Urinary bladder (tissue), 4 donors: ENCODE measurements around the gene SUFU. TPM values are rescaled to one million over a fixed set of nuclear protein-coding genes. Genes with fewer than 3 reads are reported as not detected.

ENCODE experiments used
- DNase-seq: peaks from one replicate; pipeline ENCODE4 v3.0.0-alpha.2; 2015; ENCODE audit errors: extremely low spot score
- H3K27ac ChIP-seq: one replicate; pipeline ENCODE4 v1.5.1; 2013; ENCODE audit warnings: low read depth, mild to moderate bottlenecking, moderate library complexity
- H3K36me3 ChIP-seq: one replicate; pipeline ENCODE4 v1.6.1; 2013; ENCODE audit warnings: mild to moderate bottlenecking, moderate library complexity; ENCODE audit not compliant: insufficient read depth
- H3K4me1 ChIP-seq: one replicate; pipeline ENCODE4 v1.6.1; 2013; ENCODE audit warnings: mild to moderate bottlenecking, moderate library complexity; ENCODE audit not compliant: insufficient read depth
- H3K4me3 ChIP-seq: one replicate; pipeline ENCODE4 v1.5.1; 2013; ENCODE audit warnings: low read depth, low read length
- WGBS: extraction: QIAGEN DNeasy Blood & Tissue Kit; methylation state at CpG from one replicate; pipeline ENCODE4 v1.1.7; 2013; 5-methylcytosine and 5-hydroxymethylcytosine counted together
- polyA plus RNA-seq: library from polyadenylated mRNA; stranded (reverse); fragments of 200-250 nt; gene quantifications from one replicate; pipeline ENCODE4 v1.2.3, GENCODE V29; 2013
- total RNA-seq: library from RNA; depleted of rRNA; stranded (reverse); fragments of >200 nt; gene quantifications from one replicate; pipeline ENCODE4 v1.2.3, GENCODE V29; 2014
- donor health status: healthy with polysubstance abuse.
- donor health status: healthy.

Gene SUFU
- total and polyA plus RNA-seq, 2 donors, result 8.1 to 11.2 TPM

- Histone ChIP-seq H3K27ac (no peak overlapping the region), H3K4me1 (no peaks in the 10 kb centered on the region), H3K36me3 (no peaks in the 10 kb centered on the region), H3K4me3 (no peak overlapping the region)
- DNase-seq, result no peak
- WGBS, result 66% methylated on average over 9 of the region's 9 CpGs
These were observed 35.1 kb upstream of the SUFU start for GRCh38 chr10:102468683-102469082.

- no peaks in the 10 kb centered on the region for H3K36me3 ChIP-seq
- no peaks in the 10 kb centered on the region for H3K4me1 ChIP-seq
- no peak overlapping the region for H3K27ac ChIP-seq
- 90% methylated on average over 36 of the region's 36 CpGs for WGBS
- H3K4me3 ChIP-seq, result no peak overlapping the region
- no peak for DNase-seq
These were observed 32.9 kb upstream of the SUFU start for GRCh38 chr10:102470579-102471546.

DNA sequence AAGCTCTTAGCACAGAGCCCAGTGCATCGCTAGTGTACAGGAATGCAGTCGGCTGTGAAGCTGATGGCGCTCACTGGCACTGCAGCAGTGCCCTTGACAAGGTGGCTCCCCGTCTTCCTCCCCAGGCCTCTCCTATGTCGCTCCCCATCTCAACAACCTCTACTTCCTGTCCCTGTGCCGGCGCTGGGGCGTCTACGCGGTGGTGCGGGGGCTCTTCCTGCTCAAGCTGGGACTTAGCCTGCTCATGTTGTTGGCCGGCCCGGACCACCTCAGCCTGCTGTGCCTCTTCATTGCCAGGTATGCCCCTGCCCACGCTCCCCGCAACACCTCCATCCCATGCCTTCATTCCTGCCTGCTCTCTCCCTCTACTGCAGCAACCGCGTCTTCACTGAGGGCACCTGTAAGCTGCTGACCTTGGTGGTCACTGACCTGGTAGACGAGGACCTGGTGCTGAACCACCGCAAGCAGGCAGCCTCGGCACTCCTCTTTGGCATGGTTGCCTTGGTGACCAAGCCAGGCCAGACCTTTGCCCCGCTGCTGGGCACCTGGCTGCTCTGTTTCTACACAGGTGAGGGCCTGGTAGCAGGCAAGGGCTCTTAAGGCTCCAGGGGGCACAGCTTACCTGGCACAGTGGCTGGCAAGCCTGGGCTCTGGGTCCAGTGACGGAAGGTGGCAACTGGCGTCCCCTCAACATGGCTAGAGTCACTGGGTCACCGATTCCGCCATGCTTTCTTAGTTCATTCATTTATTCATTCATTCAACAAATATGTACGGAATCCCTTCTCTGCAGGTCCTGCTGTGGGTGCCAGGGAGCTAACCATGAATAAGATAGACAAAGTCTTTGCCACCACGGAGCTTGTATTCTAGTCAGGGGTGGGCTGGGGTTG, 30.1 kb upstream of the SUFU start:
- no peaks in the 10 kb centered on the region for H3K36me3 ChIP-seq
- no peak overlapping the region for H3K27ac ChIP-seq
- no peaks in the 10 kb centered on the region for H3K4me1 ChIP-seq
- DNase-seq, result no peak
- WGBS, result 84% methylated on average over 27 of the region's 27 CpGs
- no peak overlapping the region for H3K4me3 ChIP-seq

DNA sequence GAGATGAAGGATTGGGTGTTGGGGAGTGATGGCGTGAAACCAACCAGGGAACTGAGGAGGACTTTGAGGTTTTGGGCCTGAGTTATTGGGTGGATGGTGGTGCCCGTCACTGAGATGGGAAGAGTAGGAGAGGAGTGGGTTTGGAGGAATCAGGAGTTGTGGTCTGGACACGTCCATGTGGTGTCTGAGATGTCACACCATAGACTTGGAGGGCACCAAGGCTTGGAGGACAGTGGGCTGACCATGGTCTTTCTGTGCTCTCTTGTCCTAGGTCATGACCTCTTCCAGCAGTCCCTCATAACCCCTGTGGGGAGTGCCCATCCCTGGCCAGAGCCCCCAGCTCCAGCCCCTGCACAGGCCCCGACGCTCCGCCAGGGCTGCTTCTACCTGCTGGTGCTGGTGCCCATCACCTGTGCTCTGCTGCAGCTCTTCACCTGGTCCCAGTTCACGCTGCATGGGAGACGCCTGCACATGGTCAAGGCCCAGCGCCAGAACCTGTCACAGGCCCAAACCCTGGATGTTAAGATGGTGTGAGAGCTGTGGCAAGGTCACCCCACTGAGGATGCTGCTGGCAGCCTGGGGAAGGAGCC, 28.2 kb upstream of the SUFU start:
- WGBS, result 86% methylated on average over 9 of the region's 9 CpGs
- Histone ChIP-seq H3K4me1 (no peaks in the 10 kb centered on the region), H3K27ac (no peak overlapping the region), H3K36me3 (no peaks in the 10 kb centered on the region), H3K4me3 (no peak overlapping the region)
- DNase-seq, result no peak

GRCh38 chr10:102476466-102477141, 27.2 kb upstream of the SUFU start:
- no peak overlapping the region for H3K27ac ChIP-seq
- no peaks in the 10 kb centered on the region for H3K4me1 ChIP-seq
- 62% methylated on average over 9 of the region's 9 CpGs for WGBS
- no peak for DNase-seq
- no peaks in the 10 kb centered on the region for H3K36me3 ChIP-seq
- H3K4me3 ChIP-seq, result no peak overlapping the region

DNA sequence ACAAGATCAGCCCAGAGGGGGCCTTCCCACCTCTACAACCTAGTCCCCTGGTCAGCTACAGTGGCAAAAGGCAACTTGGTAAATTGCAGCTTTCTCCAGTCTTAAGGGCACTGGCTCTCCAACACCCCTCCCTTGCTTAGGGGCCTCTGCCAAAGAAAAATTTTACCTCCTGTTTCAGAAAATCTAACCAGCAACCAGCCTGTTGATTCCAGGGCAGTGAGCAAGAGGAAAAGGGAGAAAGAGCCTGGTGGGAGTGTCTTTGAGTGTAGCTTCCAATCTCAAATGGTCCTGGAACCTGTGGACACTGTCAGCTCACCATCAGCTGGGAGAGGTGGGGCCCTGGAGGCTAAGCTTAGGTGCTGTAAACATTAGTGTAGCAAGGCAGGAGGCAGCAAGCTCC, 24.1 kb upstream of the SUFU start:
- Histone ChIP-seq H3K27ac (no peak overlapping the region), H3K4me3 (no peak overlapping the region), H3K36me3 (no peaks in the 10 kb centered on the region), H3K4me1 (no peaks in the 10 kb centered on the region)
- DNase-seq, result no peak

DNA sequence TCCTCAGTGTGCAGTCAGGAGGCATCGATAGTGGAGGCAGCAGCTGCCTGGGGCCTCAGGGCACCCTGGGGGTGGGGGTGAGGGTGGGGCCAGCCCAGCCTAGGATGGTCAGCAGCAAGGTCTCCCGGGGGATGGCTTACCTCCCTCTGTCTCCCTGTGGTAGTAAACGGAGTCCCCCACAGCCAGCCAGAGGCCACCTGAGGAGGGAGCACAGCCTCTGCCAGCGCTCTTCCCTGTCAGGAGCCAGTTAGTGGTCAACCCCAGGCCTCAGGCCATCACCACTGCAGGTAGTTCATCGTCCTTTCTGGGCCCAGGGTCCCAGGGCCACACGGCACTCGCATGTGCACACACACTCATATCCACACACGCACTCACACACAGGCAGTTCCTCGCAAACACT, 23.4 kb upstream of the SUFU start:
- 86% methylated on average over 9 of the region's 9 CpGs for WGBS
- H3K4me1 ChIP-seq, result no peaks in the 10 kb centered on the region
- H3K27ac ChIP-seq, result no peak overlapping the region
- no peak overlapping the region for H3K4me3 ChIP-seq
- H3K36me3 ChIP-seq, result peaks cover 2% of the 10 kb centered on the region
- no peak for DNase-seq

- peaks cover 4% of the 10 kb centered on the region for H3K36me3 ChIP-seq
- DNase-seq, result no peak
- no peaks in the 10 kb centered on the region for H3K4me1 ChIP-seq
- no peak overlapping the region for H3K4me3 ChIP-seq
- H3K27ac ChIP-seq, result no peak overlapping the region
- WGBS, result 97% methylated on average over 13 of the region's 13 CpGs
These were observed 19.8 kb upstream of the SUFU start for GRCh38 chr10:102484021-102484420.

DNA sequence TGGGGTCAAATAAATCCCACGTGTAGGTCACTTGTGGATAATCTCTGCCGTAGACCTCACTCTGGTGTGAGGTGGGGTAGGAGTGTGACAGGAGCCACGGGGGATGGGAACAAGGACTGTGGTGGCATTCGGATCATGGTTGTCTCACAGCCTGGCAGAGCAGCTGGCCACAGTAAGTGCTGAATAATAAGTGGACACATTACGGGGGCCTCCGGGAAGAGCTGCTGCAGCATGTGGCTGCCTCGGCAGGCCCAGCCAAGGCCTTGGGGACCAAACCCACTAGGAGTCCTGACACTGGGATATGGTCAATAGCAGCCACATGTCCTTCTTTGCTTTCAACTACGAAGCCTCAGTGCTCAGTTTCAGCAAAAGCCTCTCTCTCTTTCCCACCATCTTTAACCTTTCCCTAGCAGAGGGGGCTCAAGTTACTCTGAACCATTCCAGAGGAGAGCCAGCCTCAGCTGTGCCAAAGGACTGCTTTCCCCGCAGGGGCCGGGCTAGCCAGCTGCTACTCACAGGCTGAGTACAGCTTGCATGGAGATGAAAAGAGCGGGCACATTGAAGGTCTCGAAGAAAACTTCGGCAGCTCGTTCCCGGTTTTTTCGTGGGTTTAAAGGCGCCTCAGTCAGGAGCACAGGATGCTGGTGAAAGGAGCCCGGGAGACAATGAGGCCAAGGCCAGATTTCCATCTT, 18.5 kb upstream of the SUFU start:
- Histone ChIP-seq H3K27ac (no peak overlapping the region), H3K36me3 (peaks cover 4% of the 10 kb centered on the region), H3K4me1 (no peaks in the 10 kb centered on the region), H3K4me3 (no peak overlapping the region)
- DNase-seq, result no peak
- 88% methylated on average over 18 of the region's 18 CpGs for WGBS

DNA sequence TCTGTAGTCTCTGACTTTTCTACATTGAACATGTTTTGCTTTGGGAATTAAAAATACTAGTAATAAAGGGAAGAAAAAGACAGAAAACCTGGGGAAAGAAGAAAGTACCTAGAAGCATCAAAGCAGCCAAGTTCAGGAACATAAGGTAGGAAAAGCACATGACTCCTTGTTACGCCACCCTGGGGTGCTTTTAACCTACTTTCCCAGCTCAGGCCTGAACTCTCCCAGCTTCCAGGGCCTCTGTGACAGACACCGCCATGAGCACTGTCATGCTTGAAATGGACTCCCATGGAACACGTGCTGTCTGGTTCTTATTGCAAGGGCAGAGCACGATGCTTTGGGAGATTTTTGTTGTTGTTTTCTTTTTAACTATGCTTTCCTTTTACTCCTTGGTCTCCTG, 12.6 kb upstream of the SUFU start:
- 86% methylated on average over 4 of the region's 4 CpGs for WGBS
- no peak for DNase-seq
- H3K36me3 ChIP-seq, result peaks cover 2% of the 10 kb centered on the region
- H3K27ac ChIP-seq, result no peak overlapping the region
- H3K4me3 ChIP-seq, result no peak overlapping the region
- H3K4me1 ChIP-seq, result no peaks in the 10 kb centered on the region

- Histone ChIP-seq H3K4me1 (no peaks in the 10 kb centered on the region), H3K4me3 (no peak overlapping the region), H3K36me3 (peaks cover 2% of the 10 kb centered on the region), H3K27ac (no peak overlapping the region)
- WGBS, result 84% methylated on average over 7 of the region's 7 CpGs
- no peak for DNase-seq
These were observed 11.3 kb upstream of the SUFU start for GRCh38 chr10:102492344-102492939.

- 25% methylated on average over 2 of the region's 2 CpGs for WGBS
- H3K4me1 ChIP-seq, result no peaks in the 10 kb centered on the region
- no peak overlapping the region for H3K4me3 ChIP-seq
- no peak for DNase-seq
- no peak overlapping the region for H3K27ac ChIP-seq
- peaks cover 2% of the 10 kb centered on the region for H3K36me3 ChIP-seq
These were observed 10.8 kb upstream of the SUFU start for GRCh38 chr10:102492983-102493382.
